GM06990 (cell line): ENCODE measurements around the gene RAB31.

Experiments
- DNase-seq: peaks from one replicate; pipeline ENCODE4 v3.0.0-alpha.2; 2011; ENCODE audit not compliant: insufficient read length; ENCODE audit errors: extremely low read depth
- H3K27me3 ChIP-seq: replicated peaks from 2 replicates; pipeline ENCODE4 v1.6.0; 2011; ENCODE audit warnings: low read length; ENCODE audit not compliant: control insufficient read depth, insufficient read depth
- H3K36me3 ChIP-seq: 2 replicates; pipeline ENCODE4 v1.5.1; 2011; ENCODE audit warnings: low read length; ENCODE audit not compliant: control insufficient read depth, insufficient read depth
- H3K4me3 ChIP-seq: replicated peaks from 2 replicates; pipeline ENCODE4 v1.5.1; 2011; ENCODE audit warnings: low read depth, mild to moderate bottlenecking, control low read depth, low read length
- TF ChIP-seq, protein P1 (sequence below): IDR thresholded peaks from 2 replicates; pipeline ENCODE4 v1.5.1; 2011; ENCODE audit warnings: low read length, control low read depth, mild to moderate bottlenecking, inconsistent platforms; ENCODE audit not compliant: insufficient read depth, poor library complexity, severe bottlenecking

The RAB31 gene

DNA sequence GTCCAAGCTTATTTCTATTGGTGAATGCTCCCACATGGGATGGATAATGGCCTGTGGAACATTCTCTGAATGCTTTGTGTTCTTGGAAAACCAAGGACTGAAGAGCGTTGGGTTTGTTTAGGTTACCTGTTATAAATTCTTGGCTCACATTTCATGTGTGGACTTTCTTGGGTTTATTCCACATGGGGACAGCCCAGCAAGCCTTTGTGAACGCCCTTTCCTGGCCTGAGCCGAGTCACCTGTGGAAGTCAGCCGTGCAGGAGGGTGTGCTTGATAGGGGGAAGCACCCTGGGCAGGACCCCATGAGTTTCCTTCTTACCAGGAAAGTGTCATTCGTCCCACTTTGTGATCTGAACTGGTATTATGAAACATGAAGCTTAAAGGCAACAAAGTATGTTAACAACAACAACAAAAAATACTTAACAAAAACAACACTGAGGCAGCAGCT is 4.1 kb downstream of the RAB31 start:
- TF ChIP-seq, protein P1, sequence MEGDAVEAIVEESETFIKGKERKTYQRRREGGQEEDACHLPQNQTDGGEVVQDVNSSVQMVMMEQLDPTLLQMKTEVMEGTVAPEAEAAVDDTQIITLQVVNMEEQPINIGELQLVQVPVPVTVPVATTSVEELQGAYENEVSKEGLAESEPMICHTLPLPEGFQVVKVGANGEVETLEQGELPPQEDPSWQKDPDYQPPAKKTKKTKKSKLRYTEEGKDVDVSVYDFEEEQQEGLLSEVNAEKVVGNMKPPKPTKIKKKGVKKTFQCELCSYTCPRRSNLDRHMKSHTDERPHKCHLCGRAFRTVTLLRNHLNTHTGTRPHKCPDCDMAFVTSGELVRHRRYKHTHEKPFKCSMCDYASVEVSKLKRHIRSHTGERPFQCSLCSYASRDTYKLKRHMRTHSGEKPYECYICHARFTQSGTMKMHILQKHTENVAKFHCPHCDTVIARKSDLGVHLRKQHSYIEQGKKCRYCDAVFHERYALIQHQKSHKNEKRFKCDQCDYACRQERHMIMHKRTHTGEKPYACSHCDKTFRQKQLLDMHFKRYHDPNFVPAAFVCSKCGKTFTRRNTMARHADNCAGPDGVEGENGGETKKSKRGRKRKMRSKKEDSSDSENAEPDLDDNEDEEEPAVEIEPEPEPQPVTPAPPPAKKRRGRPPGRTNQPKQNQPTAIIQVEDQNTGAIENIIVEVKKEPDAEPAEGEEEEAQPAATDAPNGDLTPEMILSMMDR = no peak
- H3K27me3 ChIP-seq = no peaks in the 10 kb centered on the region
- DNase-seq = no peak
- H3K36me3 ChIP-seq = no peaks in the 10 kb centered on the region
- H3K4me3 ChIP-seq = peak overlapping the region; percentile 36

DNA sequence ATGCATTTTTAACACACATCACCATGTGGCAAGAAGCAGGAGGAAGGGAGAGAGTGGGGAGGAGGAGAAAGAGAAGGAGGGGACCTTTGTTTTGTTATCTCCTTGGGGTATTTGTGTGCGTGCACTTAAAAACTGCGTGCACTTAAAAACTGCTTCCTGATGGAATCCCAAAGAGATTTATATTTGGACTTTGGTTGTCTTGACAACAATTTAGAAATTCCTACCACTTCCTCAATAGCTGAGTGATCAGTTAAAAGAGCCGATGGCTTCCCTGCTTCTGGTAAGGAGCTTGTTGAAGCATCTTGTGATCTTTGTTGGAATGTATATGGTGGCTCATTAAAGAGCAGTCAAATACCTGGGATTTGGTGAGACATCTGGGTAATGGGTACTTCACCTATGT is 4.5 kb downstream of the RAB31 start:
- H3K4me3 ChIP-seq = no peak overlapping the region
- TF ChIP-seq, protein P1 = no peak
- H3K36me3 ChIP-seq = no peaks in the 10 kb centered on the region
- H3K27me3 ChIP-seq = no peaks in the 10 kb centered on the region
- no peak for DNase-seq

DNA sequence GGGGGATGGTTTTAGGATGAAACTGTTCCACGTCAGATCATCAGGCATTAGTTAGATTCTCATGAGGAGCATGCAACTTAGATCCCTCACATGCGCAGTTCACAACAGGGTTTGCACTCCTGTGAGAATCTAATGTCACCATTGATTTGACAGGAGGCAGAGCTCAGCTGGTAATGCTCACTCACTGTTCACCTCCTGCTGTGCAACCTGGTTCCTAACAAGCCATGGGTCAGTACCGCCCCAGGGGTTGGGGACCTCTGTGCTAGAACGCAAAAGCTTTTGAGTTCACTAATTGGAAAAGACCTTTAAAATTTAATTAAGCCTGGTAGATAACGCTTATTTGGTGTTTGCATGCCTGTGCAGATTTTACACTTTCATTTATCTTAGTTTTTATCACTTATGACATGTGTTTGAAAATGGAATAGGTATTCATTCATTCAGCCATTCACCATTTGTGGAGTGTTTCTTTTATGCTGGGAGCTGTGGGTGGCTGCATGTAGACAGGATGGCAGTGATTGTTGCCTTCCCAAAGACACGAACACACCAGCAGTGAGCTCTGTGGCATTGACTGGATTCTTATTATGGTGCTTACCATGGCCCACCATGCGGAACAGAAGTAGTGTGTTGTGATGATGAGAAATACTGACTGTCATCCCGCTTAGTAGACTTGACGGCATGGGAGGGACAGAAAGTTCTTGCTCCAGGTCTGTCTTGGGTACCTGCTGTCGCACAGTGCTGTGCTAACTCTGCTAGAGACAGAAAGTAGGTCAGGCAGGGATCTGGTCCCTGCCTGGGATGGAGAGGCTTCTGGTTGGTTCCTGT is 6.4 kb downstream of the RAB31 start:
- H3K4me3 ChIP-seq = no peak overlapping the region
- TF ChIP-seq, protein P1 = no peak

DNA sequence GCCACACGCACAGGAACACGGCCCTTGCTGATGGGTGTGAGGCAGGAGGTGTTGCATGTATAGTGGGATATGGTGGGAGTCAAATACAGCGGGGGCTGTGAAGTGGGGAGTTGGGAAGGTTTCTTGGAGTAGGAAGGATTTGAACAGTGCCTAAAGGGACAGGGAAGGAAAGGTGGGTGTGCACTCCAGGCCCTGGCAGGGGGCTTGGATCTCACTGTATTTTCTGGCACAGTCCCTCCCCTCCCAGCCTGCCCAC is 6.9 kb downstream of the RAB31 start:
- TF ChIP-seq, protein P1 = no peak
- Histone ChIP-seq H3K36me3 (no peaks in the 10 kb centered on the region), H3K4me3 (no peak overlapping the region), H3K27me3 (no peaks in the 10 kb centered on the region)
- no peak for DNase-seq

More for the DNA sequence above, 6.4 kb downstream of the RAB31 start:
- Histone ChIP-seq H3K27me3 (no peaks in the 10 kb centered on the region), H3K36me3 (no peaks in the 10 kb centered on the region)
- no peak for DNase-seq

DNA sequence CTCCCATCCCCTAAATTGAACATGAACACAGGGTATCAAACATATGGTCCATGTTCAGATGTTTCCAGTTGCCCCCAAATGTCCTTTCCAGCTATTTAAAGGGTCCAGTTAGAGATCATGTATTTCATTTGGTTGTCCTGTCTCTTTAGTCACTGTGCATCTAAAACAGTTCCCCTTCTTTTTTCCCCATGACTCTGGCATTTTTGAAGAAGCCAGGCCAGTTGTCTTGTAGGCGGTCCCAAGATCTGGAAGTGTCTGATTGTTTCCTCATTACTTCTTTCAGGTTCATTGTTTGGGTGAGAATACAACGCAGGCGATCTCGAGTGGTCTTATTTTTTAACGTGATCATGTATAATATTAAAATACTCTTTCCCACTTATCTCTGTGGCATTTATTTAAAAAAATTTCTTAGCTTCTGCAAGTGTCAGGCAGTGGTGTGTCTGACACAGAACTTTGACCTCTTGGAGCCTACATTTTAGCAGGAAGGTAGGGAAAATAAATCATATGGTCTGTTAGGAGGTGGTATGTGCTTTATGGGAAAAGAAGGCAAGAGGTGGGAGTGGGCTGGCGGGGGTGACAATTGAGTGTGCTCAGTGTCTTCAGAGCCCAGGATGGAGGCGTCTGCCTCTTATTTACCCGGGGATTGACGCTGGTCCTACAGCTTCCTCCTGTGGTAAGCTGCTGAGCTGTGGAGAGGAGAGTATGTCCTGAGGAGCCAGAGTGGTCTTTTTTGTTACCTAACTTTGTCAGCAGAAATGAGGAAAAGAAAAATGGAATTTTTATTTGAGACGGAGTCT is 8.1 kb downstream of the RAB31 start:
- TF ChIP-seq, protein P1 = no peak

More for the DNA sequence above, 8.1 kb downstream of the RAB31 start:
- DNase-seq = no peak
- H3K27me3 ChIP-seq = no peaks in the 10 kb centered on the region
- H3K4me3 ChIP-seq = no peak overlapping the region
- H3K36me3 ChIP-seq = no peaks in the 10 kb centered on the region
